Ishikawa (cell line): Measurements from ENCODE around the gene KYNU.

ENCODE experiments used
- CEBPB ChIP-seq: IDR thresholded peaks from 2 replicates; pipeline ENCODE4 v1.6.1; 2012
- CREB1 ChIP-seq: IDR thresholded peaks from 2 replicates; pipeline ENCODE4 v1.6.1; 2012; ENCODE audit warnings: low read depth
- EGR1 ChIP-seq: IDR thresholded peaks from 2 replicates; pipeline ENCODE4 v1.6.1; 2012
- EP300 ChIP-seq: IDR thresholded peaks from 2 replicates; pipeline ENCODE4 v1.6.1; 2012; ENCODE audit warnings: borderline replicate concordance
- FOXM1 ChIP-seq: IDR thresholded peaks from 2 replicates; pipeline ENCODE4 v1.6.1; 2012; ENCODE audit warnings: low read depth, borderline replicate concordance
- MAX ChIP-seq: IDR thresholded peaks from 2 replicates; pipeline ENCODE4 v1.6.1; 2012
- NFIC ChIP-seq: IDR thresholded peaks from 2 replicates; pipeline ENCODE4 v1.6.1; 2012
- RAD21 ChIP-seq: IDR thresholded peaks from 2 replicates; pipeline ENCODE4 v1.6.1; 2012; ENCODE audit warnings: low read depth
- REST ChIP-seq: IDR thresholded peaks from 2 replicates; pipeline ENCODE4 v1.6.1; 2012; ENCODE audit warnings: low read depth, mild to moderate bottlenecking
- TAF1 ChIP-seq: IDR thresholded peaks from 2 replicates; pipeline ENCODE4 v1.6.1; 2012; ENCODE audit warnings: low read depth, mild to moderate bottlenecking
- TCF12 ChIP-seq: IDR thresholded peaks from 2 replicates; pipeline ENCODE4 v1.6.1; 2012; ENCODE audit warnings: low read depth
- TEAD4 ChIP-seq: IDR thresholded peaks from 2 replicates; pipeline ENCODE4 v1.6.1; 2012
- YY1 ChIP-seq: IDR thresholded peaks from 2 replicates; pipeline ENCODE4 v1.6.1; 2012; ENCODE audit warnings: low read depth
- ZBTB7A ChIP-seq: IDR thresholded peaks from 2 replicates; pipeline ENCODE4 v1.6.1; 2012; ENCODE audit warnings: low read depth

- TF ChIP-seq NFIC (no peak), FOXM1 (no peak), MAX (no peak), TEAD4 (no peak), RAD21 (no peak), TCF12 (no peak), TAF1 (no peak), CREB1 (no peak), CEBPB (no peak), EGR1 (no peak), EP300 (no peak), YY1 (no peak), REST (no peak), ZBTB7A (no peak)
Observed at GRCh38 chr2:142920571-142920970, 43.1 kb downstream of the KYNU start.
